RKO (cell line): ENCODE data around the gene PROSER3.
"Not testable (repeated sequence)": the region's sequence is repeated elsewhere in the genome, so short reads cannot be mapped to it uniquely, and the experiment has no call there.

Experiments used
- DNase-seq: peaks from one replicate; pipeline ENCODE4 v3.0.0-alpha.2; 2016; ENCODE audit warnings: low spot score

Gene PROSER3

DNA sequence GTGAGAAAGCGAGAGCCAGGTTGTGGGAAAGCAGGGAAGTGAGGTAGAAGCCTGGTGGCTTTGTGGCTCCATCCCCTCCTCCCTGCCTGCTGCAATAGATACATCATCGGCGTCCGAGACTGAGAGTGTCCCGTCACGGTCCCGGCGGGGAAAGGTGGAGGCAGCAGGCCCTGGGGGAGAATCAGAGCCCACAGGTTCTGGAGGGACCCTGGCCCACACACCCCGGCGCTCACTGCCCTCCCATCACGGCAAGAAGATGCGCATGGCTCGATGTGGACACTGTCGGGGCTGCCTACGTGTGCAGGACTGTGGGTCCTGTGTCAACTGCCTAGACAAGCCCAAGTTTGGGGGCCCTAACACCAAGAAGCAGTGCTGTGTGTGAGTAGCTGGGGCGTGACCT lies 35.1 kb upstream of the PROSER3 start:
- DNase-seq: no peak

DNA sequence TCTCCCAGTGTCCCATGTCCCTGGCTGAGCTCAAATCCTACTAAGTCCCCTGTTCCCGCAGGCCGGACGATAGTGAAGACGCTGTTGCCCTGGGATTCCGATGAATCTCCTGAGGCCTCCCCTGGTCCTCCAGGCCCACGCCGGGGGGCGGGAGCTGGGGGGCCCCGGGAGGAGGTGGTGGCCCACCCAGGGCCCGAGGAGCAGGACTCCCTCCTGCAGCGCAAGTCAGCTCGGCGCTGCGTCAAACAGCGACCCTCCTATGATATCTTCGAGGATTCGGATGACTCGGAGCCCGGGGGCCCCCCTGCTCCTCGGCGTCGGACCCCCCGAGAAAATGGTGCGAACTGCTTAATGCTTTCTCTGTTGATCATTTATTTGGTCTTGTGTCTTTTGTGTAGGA lies 34.3 kb upstream of the PROSER3 start:
- no peak for DNase-seq

DNA sequence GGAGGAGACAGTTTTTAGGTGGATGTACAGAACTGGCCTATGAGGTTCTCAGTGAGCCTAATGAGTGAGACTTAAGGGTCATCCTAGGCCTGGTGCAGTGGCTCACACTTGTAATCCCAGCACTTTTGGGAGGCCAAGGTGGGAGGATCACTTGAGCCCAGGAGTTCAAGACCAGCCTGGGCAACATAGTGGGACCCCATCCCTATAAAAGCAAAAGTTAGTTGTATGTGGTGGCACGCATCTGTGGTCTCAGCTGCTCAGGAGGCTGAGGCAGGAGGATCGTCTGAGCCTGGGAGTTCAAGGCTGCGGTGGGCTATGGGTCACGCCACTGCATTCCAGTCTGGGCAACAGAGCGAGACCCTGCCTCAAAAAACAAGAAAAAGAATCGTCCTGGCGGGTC lies 33.8 kb upstream of the PROSER3 start:
- DNase-seq: not testable (repeated sequence)

DNA sequence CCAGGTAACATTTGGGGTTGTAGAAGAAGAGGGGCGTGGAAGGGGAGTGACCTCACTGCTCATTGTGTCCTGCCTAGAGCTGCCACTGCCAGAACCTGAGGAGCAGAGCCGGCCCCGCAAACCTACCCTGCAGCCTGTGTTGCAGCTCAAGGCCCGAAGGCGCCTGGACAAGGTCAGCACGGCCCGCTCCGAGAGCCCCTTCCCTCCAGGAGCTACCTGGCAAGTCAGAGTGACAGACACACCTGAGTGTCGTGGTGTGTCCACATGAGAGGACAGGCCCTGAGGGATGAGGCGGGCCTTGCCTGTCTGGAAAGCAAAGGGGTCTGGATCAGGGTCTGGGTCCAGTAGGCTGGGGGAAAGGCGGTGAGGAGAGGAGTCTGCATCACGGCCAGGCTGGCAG lies 33.4 kb upstream of the PROSER3 start:
- no peak for DNase-seq

DNA sequence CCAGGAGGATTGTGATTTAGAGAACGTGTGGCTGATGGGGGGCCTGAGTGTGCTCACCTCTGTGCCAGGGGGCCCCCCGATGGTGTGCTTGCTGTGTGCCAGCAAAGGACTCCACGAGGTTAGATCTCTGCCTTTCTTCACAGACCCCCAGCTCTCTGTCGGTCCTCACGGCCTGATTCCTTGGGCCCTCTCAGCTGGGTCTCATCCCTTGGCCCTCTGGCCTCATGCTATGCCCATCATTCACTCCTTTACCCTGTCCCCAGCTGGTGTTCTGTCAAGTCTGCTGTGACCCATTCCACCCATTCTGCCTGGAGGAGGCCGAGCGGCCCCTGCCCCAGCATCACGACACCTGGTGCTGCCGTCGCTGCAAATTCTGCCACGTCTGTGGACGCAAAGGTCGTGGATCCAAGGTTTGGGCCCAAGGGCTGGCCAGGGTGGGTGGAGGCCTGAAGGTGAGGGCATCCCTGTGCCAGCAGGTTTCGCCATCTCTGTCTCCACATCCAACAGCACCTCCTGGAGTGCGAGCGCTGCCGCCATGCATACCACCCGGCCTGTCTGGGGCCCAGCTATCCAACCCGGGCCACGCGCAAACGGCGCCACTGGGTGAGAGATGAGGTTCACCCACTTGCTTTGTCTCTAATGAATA lies 32.6 kb upstream of the PROSER3 start:
- DNase-seq: no peak

DNA sequence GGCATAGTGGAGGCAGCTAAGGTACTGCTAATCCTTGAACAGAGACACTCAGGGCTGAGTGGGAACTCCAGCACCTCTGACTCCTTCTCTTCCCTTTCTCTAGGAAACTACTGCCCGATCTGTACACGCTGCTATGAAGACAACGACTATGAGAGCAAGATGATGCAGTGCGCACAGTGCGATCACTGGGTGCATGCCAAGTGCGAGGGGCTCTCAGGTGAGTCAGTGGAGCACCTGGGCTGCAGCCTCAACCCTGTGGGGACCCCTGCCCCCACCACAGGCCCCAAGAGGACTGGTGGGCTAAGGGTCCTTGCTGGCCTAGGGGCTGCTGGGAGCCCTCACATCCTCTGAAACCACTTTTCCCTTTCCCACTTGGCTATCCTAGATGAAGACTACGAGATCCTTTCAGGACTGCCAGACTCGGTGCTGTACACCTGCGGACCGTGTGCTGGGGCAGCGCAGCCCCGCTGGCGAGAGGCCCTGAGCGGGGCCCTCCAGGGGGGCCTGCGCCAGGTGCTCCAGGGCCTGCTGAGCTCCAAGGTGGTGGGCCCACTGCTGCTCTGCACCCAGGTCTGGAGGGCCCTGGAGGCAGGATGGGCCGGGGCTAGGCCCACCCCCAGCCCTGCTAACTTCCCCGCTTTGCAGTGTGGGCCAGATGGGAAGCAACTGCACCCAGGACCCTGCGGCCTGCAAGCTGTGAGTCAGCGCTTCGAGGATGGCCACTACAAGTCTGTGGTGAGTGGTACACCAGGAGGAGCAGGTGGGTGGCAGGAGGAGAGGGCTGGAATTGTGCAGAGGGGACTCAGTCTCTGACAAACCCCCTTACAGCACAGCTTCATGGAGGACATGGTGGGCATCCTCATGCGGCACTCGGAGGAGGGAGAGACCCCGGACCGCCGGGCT lies 30.7 kb upstream of the PROSER3 start:
- DNase-seq: no peak

DNA sequence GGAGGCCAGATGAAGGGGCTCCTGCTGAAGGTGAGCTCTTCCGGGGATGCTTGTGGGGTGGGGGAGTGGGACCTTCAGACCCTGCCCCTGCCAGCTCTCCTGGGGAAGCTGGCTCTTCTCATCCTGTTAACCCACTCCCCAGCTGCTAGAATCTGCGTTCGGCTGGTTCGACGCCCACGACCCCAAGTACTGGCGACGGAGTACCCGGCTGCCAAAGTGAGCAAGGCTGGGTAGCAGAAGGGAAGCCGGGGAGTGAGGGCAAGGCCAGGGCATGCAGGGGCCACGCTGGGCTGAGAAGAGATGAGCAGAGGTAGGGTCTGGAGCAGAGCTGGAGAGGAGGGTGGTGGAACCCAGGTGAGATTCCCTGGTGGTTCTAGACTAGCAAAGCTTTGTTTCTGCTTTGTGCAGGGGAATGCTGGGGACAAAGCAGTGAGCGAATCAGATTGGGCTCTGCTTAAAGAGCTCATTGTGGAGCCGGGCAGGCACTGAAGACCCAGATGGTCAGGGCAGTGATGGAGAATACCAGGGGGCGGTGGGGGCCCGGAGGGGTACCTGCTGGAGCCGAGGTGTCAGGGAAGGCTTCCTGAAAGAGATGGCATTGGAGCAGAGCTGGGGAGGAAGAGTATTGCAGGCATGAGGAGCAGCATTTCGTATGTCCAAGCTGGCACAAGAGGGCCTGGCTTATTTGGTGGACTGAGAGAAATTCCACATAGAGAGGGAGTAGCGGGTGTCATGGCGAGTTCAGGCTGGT lies 29.8 kb upstream of the PROSER3 start:
- DNase-seq: no peak

DNA sequence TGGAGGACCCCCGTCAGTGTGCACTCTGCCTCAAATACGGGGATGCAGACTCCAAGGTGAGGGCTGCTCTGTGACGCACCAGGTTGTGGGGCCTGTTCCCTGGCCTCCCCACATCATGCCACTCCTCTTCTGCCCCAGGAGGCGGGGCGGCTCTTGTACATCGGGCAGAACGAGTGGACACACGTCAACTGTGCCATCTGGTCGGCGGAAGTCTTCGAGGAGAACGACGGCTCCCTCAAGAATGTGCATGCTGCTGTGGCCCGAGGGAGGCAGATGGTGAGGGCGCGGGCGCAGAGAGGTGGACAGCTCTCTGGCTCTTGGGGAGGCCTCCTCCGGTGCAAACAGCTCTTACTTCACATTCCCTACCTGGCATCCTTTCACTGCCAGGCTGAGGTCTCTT lies 29.0 kb upstream of the PROSER3 start:
- no peak for DNase-seq

DNA sequence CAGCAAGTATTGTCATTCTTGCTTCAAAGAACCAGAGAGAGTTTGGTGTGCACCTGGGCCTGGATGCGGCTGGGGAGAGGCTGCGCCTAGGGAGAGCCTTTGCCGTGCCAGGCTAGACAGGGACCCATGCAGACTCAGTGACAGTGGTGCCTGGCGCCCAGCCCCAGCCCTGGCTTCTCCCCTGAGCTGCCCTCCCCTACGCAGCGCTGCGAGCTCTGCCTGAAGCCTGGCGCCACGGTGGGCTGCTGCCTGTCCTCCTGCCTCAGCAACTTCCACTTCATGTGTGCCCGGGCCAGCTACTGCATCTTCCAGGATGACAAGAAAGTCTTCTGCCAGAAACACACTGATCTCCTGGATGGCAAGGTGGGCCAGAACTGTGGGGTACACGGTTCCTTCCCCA lies 28.2 kb upstream of the PROSER3 start:
- DNase-seq: no peak

DNA sequence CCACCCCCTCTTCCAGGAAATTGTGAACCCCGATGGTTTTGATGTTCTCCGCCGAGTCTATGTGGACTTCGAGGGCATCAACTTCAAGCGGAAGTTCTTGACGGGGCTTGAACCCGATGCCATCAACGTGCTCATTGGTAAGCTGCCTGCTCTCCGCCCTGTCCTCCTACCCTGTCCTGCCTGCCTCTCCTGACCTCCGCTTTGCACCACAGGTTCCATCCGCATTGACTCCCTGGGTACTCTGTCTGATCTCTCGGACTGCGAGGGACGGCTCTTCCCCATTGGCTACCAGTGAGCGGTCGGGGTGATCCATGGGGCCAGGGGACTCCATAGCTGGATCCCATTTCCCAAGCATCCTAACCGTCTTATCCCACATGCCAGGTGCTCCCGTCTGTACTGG lies 27.6 kb upstream of the PROSER3 start:
- DNase-seq: no peak

DNA sequence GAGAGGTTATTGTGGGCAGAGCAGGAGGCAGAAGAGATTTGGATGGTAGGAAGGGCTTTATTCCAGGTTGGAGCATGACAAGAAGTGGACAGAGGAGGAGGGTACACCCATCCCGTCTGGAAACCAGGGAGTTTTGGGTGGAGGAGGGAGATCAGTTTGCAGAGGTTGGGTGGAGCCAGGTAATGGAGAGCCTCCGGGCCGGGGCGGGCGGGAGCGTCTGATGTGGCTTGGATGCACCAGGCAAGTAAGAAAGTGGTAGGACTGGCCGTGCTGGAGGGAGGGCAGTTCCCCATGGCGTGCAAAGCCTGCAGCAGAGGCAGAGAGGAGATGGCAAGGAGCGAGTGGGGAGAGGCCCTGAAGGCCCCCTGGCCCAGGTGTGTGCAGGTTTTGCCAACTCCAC lies 26.6 kb upstream of the PROSER3 start:
- no peak for DNase-seq

DNA sequence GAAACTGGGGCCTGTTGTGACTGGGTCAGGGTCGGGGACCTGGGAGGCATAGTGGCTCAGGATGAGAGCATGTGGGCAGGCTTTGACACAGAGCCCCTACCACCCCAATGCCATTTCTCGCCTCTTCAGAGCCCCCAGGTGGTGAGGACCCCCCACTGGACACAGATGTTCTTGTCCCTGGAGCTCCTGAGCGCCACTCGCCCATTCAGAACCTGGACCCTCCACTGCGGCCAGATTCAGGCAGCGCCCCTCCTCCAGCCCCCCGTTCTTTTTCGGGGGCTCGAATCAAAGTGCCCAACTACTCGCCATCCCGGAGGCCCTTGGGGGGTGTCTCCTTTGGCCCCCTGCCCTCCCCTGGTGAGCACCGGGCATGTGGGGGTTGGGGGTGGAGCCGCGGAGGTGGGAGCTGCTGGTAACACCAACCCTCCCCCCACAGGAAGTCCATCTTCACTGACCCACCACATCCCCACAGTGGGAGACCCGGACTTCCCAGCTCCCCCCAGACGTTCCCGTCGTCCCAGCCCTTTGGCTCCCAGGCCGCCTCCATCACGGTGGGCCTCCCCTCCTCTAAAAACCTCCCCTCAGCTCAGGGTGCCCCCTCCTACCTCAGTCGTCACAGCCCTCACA lies 26.1 kb upstream of the PROSER3 start:
- no peak for DNase-seq

DNA sequence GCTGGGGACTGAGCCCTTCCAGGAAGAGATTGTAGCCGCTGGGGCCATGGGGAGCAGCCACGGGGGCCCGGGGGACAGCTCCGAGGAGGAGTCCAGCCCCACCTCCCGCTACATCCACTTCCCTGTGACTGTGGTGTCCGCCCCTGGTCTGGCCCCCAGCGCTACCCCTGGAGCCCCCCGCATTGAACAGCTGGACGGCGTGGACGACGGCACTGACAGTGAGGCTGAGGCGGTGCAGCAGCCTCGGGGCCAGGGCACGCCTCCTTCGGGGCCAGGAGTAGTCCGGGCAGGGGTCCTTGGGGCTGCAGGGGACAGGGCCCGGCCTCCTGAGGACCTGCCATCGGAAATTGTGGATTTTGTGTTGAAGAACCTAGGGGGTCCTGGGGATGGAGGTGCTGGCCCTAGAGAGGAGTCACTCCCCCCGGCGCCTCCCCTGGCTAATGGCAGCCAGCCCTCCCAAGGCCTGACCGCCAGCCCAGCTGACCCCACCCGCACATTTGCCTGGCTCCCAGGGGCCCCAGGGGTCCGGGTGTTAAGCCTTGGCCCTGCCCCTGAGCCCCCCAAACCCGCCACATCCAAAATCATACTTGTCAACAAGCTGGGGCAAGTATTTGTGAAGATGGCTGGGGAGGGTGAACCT lies 25.3 kb upstream of the PROSER3 start:
- DNase-seq: no peak

DNA sequence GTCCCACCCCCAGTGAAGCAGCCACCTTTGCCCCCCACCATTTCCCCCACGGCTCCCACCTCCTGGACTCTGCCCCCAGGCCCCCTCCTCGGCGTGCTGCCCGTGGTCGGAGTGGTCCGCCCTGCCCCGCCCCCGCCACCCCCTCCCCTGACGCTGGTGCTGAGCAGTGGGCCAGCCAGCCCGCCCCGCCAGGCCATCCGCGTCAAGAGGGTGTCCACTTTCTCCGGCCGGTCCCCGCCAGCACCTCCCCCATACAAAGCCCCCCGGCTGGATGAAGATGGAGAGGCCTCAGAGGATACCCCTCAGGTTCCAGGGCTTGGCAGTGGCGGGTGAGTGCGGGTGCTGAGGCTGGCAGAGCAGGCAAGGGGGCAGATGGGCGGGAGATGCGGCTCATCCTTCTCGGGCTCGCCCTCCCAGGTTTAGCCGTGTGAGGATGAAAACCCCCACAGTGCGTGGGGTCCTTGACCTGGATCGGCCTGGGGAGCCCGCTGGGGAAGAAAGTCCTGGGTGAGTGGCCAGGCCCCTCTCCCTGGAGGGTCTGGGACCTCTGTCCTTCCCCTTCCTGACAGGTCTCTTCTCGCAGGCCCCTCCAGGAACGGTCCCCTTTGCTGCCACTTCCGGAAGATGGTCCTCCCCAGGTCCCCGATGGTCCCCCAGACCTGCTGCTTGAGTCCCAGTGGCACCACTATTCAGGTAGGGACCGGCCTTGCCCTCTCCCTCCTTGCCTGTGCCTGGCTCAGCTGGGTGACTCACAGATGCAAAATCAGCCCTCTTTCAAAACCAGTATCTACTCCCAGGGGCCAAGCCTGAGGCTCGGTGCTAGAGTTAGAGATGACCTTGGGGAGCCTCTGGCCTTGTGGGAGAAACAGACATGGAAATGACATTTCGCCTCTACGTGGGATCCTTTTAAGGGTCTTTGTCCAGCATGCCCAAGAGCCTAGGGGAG lies 24.5 kb upstream of the PROSER3 start:
- no peak for DNase-seq

DNA sequence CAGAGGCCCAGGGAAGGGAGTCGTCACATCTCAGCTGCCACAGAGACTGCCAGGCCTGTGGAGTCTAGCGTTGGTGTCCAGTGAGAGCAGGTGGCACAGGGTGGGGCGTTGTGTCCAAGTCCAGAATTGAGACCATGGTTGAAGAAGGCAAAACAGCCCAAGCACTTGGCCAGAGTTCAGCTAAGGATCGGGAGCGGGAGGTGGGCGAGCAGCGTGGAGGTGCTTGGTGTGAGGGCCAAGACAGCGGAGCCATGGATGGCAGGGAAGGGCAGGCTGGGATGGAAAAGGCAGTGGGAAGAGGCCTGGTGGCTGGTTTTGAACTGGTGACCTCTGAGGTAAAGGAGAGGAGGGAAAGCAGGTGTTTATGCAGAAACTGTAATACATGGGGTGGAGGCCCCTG lies 23.7 kb upstream of the PROSER3 start:
- no peak for DNase-seq

DNA sequence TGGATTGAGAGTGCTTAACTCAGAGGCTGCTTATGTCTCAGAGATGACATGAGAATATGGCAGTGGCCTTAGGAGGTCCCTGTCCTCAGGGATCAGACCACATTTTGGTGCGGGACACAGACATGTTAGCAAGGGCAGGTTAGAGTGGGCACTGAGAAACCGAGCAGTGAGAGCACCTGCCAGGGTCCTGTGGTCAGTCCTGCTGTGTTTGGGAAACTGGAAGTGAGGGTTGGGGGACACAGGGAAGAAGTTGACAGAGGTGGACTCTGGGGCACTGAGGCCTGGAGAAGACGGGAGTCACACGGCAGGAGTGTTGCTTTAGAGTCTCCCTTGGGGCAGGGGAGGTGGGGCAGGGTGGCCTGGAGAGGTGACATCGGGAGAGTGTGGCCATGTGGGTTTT lies 23.1 kb upstream of the PROSER3 start:
- no peak for DNase-seq

DNA sequence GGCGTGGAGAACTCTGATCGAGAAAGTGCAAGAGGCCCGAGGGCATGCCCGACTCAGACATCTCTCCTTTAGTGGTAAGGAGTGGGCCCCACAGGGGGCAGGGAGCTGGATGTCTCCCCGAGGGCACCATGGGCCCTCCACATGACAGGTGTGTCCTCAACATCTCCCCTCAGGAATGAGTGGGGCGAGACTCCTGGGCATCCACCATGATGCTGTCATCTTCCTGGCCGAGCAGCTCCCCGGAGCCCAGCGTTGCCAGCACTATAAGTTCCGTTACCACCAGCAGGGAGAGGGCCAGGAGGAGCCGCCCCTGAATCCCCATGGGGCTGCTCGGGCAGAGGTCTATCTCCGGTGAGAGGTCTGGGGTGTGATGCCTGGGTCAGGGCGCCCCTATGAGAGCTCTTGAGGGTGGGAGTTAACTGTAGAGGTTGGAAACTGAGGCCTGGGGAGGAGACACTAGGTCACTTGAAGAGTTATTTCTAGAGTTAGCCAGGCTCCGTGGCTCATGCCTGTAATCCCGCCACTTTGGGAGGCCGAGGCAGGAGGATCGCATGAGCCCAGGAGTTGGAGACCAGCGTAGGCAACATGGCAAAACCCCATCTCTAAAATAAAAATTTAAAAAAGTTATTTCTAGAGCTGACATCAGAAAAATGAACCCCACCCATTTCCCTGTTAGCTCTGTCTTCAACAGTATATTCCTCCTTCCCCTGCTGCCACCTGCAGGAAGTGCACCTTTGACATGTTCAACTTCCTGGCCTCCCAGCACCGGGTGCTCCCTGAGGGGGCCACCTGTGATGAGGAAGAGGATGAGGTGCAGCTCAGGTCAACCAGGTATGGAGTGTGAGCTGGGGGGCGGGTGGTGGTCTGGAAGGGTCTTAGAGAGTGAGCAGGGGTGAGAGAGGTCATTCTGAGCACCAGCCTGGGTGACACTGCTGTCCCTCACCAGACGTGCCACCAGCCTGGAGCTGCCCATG lies 20.8 kb upstream of the PROSER3 start:
- DNase-seq: no peak

DNA sequence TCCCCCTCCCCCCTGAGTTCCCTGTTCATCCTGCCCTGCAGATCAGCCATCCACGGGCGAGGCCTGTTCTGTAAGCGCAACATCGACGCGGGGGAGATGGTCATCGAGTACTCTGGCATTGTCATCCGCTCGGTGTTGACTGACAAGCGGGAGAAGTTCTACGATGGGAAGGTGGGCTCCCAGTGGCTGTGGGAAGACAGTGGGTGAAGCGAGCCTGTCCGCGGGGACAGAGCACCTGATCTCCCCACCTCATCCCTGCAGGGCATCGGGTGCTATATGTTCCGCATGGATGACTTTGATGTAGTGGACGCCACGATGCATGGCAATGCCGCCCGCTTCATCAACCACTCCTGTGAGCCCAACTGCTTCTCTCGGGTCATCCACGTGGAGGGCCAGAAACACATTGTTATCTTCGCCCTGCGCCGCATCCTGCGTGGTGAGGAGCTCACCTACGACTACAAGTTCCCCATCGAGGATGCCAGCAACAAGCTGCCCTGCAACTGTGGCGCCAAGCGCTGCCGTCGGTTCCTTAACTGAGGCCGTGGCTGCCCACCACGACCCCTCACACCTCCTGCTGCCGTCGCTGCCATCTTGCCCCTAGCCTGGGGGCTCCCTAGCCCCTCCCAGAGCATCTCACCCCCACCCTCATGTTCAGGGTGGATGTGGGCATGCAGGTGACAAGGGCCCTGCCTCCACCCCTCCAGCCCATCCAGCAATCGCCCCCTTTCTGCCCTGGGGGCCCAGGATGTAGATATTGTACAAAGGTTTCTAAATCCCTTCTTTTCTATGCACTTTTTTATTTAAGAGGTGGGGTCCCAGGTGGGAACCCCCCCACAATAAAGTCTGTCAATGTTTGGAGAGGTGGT lies 19.7 kb upstream of the PROSER3 start:
- no peak for DNase-seq

DNA sequence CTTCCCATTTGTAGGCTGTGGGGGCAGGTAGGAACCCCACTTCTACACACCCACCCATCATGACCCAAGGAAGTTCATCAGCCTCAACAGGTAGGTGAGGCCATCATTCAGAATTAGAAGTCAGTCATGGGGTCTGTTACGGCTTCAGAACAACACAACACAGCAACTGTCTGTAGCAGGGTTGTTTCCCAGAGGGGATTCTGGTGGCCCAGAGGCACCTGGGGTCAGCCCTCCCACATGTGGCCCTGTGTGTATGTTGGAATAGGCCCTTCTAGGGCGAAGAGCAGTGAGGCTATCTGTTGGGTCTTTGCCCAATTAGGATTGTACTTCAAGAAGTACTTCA lies 19.1 kb upstream of the PROSER3 start:
- DNase-seq: no peak
